A673 (cell line): ENCODE results near the gene JMJD8. TPM values are rescaled to one million over a fixed set of nuclear protein-coding genes. Genes with fewer than 3 reads are reported as not detected.
A peak's percentile ranks its signal among the peaks of the same experiment; 100 is the strongest.

Experiments
- BruUV-seq: library from RNA; stranded (reverse); fragments of 400-500 nt; replicated peaks from 2 replicates; lab custom pipeline; 2021; lab: Mats Ljungman, UMichigan
- CTCF ChIA-PET: fragments of 300-600 bp; sonication (Branson Sonifier 250); formaldehyde crosslinking; loops from one replicate; lab custom pipeline; 2022; ENCODE audit warnings: antibody characterized with exemption; lab: Charles Lee
- POLR2A ChIA-PET: fragments of 300-600 bp; sonication (Branson Sonifier 250); formaldehyde crosslinking; loops from one replicate; lab custom pipeline; 2022; ENCODE audit warnings: antibody characterized with exemption; ENCODE audit not compliant: low non-redundant PET; lab: Charles Lee
- DNase-seq: peaks from one replicate; pipeline ENCODE4 v3.0.0-alpha.2; 2015; ENCODE audit warnings: low spot score
- H3K27ac ChIP-seq: fragments of 200-600 bp; sonication (generic); 2 replicates; pipeline ENCODE4 v1.5.1; 2016; ENCODE audit warnings: mixed run types, low read depth, mild to moderate bottlenecking, mixed read lengths, antibody characterized with exemption, low read length; ENCODE audit not compliant: poor library complexity, severe bottlenecking
- H3K27me3 ChIP-seq: fragments of 200-600 bp; sonication (generic); replicated peaks from 2 replicates; pipeline ENCODE4 v1.6.1; 2017; ENCODE audit warnings: mixed run types, low read depth, mild to moderate bottlenecking, mixed read lengths, antibody characterized with exemption, low read length; ENCODE audit not compliant: insufficient read depth, poor library complexity
- H3K36me3 ChIP-seq: fragments of 200-600 bp; sonication (generic); 2 replicates; pipeline ENCODE4 v1.6.1; 2016; ENCODE audit warnings: mixed run types, mild to moderate bottlenecking, mixed read lengths, antibody characterized with exemption, low read length; ENCODE audit not compliant: insufficient read depth, poor library complexity, severe bottlenecking
- H3K4me1 ChIP-seq: fragments of 200-600 bp; sonication (generic); 2 replicates; pipeline ENCODE4 v1.6.1; 2017; ENCODE audit warnings: mixed run types, mild to moderate bottlenecking, mixed read lengths, antibody characterized with exemption, low read length; ENCODE audit not compliant: insufficient read depth, poor library complexity, severe bottlenecking
- H3K4me3 ChIP-seq: fragments of 200-600 bp; sonication (generic); 2 replicates; pipeline ENCODE4 v1.5.1; 2016; ENCODE audit warnings: low read depth, mixed run types, mild to moderate bottlenecking, mixed read lengths, low read length; ENCODE audit not compliant: poor library complexity, severe bottlenecking
- H3K9me3 ChIP-seq: fragments of 200-600 bp; sonication (generic); 2 replicates; pipeline ENCODE4 v1.6.1; 2016; ENCODE audit warnings: mixed run types, low read depth, mild to moderate bottlenecking, mixed read lengths, antibody characterized with exemption, low read length; ENCODE audit not compliant: poor library complexity, severe bottlenecking
- CTCF ChIP-seq: fragments of 300-800, 200-600 bp; sonication (generic); conservative IDR thresholded peaks from 2 replicates; pipeline ENCODE4 v1.5.1; 2017; ENCODE audit warnings: low read depth, mild to moderate bottlenecking, antibody characterized with exemption, low read length, moderate library complexity, mixed read lengths
- EZH2 ChIP-seq: fragments of 200-600 bp; sonication (generic); IDR thresholded peaks from 2 replicates; pipeline ENCODE4 v1.6.1; 2017; ENCODE audit warnings: borderline replicate concordance, low read depth, mild to moderate bottlenecking, mixed read lengths, antibody characterized with exemption, low read length; ENCODE audit not compliant: poor library complexity, severe bottlenecking
- intact Hi-C: fragments of 100-400 bp; cut with micrococcal nuclease; formaldehyde crosslinking; loops from one replicate; pipeline ENCODE4 v1.10.0; 2022; ENCODE audit not compliant: unreplicated experiment
- total RNA-seq: library from RNA; stranded (reverse); gene quantifications from 2 replicates; pipeline ENCODE4 v1.2.3, GENCODE V29; 2021

The JMJD8 gene
- total RNA-seq, 1 experiment from 2014 or later = 87.1 TPM

GRCh38 chr16:638836-639235 is 45.3 kb downstream of the JMJD8 start:
- Histone ChIP-seq H3K36me3 (no peaks in the 10 kb centered on the region), H3K27ac (no peak overlapping the region), H3K4me3 (no peak overlapping the region), H3K4me1 (peaks cover 10% of the 10 kb centered on the region), H3K9me3 (no peaks in the 10 kb centered on the region), H3K27me3 (no peaks in the 10 kb centered on the region)
- CTCF ChIA-PET = no interaction called here
- intact Hi-C loops = loop anchor here (5.0 kb wide), 1 partner anchor 52 kb away; no protein-coding TSS in a partner anchor
- TF ChIP-seq EZH2 (no peak), CTCF (no peak)
- no peak for DNase-seq
- BruUV-seq = no TSS peak
- POLR2A ChIA-PET = no interaction called here

GRCh38 chr16:638034-638543 is 46.0 kb downstream of the JMJD8 start:
- BruUV-seq = no TSS peak
- ChIA-PET POLR2A (no interaction called here), CTCF (interaction anchor here (1.0 kb wide), 1 partner anchor 10 kb away, joined by 3 read pairs; no protein-coding TSS in a partner anchor)
- intact Hi-C loops = loop anchor here (5.0 kb wide), 1 partner anchor 51 kb away; no protein-coding TSS in a partner anchor
- Histone ChIP-seq H3K4me3 (no peak overlapping the region), H3K36me3 (no peaks in the 10 kb centered on the region), H3K27ac (no peak overlapping the region), H3K27me3 (no peaks in the 10 kb centered on the region), H3K4me1 (peaks cover 9% of the 10 kb centered on the region), H3K9me3 (no peaks in the 10 kb centered on the region)
- DNase-seq = no peak
- TF ChIP-seq CTCF = no peak
- TF ChIP-seq EZH2 = no peak

GRCh38 chr16:637081-638018 is 46.8 kb downstream of the JMJD8 start:
- Histone ChIP-seq H3K9me3 (no peaks in the 10 kb centered on the region), H3K27me3 (no peaks in the 10 kb centered on the region), H3K36me3 (no peaks in the 10 kb centered on the region), H3K4me3 (peak overlapping the region; percentile 95), H3K4me1 (peaks cover 1% of the 10 kb centered on the region), H3K27ac (peak overlapping the region; percentile 94)
- no peak for DNase-seq
- ChIA-PET POLR2A (no interaction called here), CTCF (interaction anchor here (0.6 to 1.0 kb wide), 2 partner anchors 11 to 22 kb away, joined by 3 to 10 read pairs; no protein-coding TSS in a partner anchor)
- no peak for TF ChIP-seq CTCF
- TF ChIP-seq EZH2 = no peak
- intact Hi-C loops = loop anchor here (5.0 kb wide), 1 partner anchor 50 kb away; no protein-coding TSS in a partner anchor
- no TSS peak for BruUV-seq
